Measurements from ENCODE around the gene SLC35E2B.
A peak's percentile ranks its signal among the peaks of the same experiment; 100 is the strongest.
"Not testable (repeated sequence)": the region's sequence is repeated elsewhere in the genome, so short reads cannot be mapped to it uniquely, and the experiment has no call there.

SLC35E2B gene

DNA sequence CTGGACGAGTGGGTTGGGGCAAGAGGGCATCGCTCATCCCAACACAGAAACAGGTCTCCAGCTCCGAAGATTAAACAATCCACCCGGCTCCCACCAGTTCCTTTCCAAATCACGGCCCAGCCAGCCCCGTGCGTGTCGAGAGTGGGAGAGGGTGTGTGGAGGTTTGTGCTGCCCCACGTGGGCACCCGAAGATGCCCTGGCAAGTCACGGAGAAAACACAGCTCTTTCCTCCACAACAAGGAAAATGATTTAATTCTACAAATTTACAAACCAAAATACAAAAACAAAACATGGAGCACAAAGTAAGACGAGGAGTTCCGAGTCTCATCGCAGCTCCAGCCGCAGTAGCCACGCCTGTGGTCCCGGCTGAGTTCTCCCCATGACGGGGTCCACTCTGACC is 9.9 kb upstream of the SLC35E2B start:
- not testable (repeated sequence) for DNase-seq

DNA sequence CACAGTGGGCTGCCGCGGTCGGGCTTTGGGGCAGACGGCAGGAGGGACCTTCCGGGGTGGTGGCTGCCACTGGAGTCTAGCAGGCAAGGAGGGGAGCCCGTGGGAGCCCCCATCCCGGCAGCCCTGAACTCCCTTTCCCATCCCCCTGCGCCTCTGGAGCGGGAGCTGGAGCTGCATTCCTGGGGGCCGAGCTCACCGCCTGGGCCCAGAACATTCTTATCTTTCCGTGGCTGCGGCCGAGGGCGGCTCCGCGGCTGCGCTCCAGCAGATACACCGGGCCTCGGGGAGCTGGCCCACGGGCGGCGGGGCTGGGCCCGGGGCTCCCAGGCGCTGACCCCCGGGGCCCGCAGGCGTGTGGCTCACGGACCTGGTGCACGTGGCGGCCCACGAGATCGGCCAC is 8.0 kb upstream of the SLC35E2B start:
- not testable (repeated sequence) for DNase-seq

DNA sequence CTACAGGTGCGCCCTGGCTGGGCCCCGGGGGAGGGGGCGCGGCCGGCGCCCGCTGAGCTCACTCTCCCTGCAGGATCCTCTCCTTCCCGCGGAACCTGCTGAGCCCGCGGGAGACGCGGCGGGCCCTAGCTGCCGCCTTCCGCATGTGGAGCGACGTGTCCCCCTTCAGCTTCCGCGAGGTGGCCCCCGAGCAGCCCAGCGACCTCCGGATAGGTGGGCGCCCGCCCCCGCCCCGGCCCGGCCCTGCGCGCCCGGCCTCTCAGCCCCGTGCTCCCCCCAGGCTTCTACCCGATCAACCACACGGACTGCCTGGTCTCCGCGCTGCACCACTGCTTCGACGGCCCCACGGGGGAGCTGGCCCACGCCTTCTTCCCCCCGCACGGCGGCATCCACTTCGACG is 7.5 kb upstream of the SLC35E2B start:
- DNase-seq = not testable (repeated sequence)

DNA sequence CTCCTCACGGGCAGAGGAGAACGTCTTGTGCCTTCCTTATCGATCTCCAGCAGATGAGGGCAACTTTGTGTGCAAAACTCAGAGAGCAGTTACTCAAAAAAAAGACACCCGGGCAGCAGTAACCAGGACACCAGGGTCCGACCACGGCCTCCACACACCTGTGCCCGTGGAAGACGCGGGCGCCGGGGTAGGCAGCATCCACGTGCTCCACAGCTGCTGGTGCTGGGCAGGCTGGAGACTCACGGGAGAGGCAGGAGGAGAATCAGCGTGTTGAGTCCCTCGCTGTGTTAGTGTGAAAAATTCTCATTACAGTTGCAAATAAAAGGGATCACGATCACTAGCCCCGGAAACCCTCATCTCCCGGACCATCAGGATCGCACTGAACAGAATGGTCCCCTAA is 6.5 kb upstream of the SLC35E2B start:
- DNase-seq = not testable (repeated sequence)

DNA sequence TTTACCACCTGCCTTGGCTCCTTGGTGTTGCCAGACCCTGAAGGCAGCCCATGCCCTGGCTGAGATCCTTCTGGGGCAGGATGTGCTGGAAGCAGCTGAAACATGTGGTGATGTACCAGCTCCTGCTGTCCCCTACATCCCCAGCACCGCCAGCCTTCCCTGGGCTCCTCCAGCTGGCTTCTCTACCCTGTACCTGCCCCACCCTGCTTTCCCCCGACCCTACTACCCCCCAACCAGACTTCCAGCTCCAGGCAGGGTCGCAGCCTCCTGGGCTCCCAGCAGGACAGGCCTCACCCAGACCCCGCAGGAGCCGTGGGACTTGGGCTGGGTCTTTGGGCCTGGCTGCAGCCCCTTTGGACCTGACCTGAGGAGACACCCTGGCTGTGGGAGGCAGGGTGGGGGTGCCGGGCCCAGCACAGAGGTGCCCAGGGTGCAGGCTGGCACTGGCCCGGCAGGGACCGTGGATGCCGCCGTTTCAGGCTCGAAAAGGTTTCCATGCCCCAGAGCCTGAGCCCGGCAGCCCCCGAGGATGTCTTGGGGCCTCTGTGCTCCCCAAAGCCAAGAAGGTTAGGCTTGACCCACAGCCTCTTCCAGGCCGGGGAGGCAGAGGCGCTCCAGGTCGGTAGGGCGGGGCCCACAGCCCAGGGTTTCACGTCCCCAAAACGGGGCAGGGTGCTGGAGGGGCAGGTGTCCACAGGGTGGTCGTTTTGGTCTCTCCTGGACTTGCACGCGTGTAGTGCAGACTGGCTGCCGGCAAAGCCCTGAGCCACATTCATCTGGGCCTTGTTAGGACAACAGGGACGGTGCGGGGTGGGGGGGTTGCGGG is 5.0 kb upstream of the SLC35E2B start:
- not testable (repeated sequence) for DNase-seq

DNA sequence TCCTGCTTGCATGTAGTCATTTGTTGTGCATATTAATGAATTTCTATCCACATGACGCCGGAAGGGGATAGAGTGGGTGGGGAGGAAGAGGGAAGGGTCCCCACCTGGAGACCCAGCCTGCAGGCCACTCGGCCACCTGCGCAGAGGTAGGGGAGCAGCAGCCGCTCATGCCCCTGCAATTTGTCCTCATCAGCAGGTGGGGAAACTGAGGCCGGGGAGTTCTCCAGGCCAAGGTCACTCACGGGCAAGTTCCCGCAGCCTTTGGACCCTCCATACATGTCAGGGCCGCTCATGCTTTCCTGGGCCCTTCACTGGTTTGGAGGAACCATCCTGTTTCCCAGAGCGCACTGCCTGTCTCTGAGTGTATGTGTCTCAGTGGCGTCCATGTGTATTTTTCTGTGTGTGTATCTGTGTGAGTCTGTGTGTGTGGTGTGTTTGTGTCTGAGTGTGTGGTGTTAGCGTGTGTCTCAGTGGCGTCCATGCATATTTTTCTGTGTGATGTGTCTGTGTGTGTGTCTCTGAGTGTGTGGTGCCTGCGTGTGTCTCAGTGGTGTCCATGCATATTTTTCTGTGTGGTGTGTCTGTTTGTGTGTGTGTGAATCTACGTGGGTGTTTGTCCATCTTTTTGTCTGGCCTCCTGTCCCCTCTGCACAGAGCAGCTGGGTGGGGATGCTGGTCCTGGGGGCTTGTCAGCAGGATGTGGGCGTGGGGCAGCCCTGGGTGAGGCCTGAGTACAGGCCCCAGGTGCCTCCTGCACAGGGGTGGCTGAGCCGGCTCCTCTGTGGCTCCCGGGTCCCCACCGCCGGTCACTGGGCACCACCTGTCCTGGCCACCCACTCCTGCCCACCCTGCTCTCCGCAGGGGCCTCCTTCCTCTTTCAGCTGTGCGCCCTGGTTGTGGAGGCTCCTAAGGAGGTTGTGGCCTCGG is 4.1 kb upstream of the SLC35E2B start:
- DNase-seq = not testable (repeated sequence)

DNA sequence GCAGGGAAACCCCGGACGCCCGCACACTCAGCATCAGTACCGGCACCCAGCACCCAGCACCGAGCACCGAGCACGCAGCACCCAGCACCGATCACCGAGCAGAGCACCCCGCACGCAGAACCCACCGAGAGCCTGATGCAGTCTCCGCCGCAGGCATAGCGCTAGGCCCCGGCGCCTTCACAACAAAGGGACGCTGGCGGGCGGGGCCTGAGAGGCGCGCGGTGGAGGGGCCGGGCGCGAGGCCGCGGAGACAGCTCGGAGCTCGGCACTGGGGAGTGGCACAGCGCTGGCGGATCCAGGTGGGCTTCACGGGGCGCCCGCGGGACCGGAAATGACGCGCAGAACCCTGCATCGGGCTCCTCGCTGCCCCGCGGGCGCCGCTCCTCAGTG is 276 bp downstream of the SLC35E2B start:
- peak; percentile 54 for DNase-seq

DNA sequence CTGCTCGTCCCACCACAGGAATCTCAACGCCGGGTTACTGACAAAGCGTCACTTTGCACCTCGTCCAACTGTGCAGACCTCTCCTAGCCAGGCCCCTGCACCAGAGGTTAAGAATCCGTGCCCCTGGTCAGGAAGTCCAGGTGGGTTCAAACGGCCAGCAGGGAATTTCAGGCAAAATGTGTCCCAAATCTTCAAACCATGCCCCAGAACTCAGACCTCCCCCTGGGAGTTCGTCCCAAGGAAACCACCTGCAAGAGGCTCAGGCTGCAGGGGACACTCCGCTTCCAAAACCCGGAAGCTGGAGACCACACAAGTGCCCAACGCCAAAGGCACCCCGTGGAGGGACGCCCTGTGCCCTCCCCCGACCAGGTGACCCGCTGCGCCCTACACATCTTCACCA is 1.2 kb downstream of the SLC35E2B start:
- not testable (repeated sequence) for DNase-seq

DNA sequence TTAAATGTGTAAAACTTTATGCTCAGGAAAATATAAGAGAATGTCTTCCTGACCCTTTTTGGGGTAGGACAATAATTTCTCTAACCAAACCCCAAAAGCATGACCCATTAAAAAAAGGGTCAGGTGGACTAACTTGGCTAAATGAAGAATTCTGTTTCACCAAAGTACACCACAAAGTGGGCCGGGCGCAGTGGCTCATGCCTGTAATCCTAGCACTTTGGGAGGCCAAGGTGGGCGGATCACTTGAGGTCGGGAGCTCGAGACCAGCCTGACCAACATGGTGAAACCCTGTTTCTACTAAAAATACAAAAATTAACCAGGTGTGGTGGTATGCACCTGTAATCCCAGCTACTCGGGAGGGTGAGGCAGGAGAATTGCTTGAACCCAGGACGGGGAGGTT is 3.1 kb downstream of the SLC35E2B start:
- not testable (repeated sequence) for DNase-seq

DNA sequence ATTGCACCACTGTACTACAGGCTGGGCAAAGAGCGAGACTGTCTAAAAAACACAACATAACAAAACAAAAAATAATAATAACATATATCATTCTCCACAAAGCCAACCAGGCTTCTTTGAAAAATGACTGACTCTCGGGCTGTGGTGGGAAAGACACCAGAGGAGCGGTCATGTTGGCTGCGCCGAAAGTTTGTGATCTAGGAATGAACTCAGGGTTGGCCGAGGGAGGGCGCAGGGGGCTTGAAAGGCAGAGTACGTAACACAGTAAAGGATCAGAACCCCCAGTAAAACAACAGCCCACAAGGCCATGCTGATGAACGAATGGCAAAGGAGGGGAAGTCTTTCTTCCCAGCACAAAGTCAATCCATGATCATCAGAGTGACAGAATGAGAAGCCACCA is 4.7 kb downstream of the SLC35E2B start:
- DNase-seq = no peak

DNA sequence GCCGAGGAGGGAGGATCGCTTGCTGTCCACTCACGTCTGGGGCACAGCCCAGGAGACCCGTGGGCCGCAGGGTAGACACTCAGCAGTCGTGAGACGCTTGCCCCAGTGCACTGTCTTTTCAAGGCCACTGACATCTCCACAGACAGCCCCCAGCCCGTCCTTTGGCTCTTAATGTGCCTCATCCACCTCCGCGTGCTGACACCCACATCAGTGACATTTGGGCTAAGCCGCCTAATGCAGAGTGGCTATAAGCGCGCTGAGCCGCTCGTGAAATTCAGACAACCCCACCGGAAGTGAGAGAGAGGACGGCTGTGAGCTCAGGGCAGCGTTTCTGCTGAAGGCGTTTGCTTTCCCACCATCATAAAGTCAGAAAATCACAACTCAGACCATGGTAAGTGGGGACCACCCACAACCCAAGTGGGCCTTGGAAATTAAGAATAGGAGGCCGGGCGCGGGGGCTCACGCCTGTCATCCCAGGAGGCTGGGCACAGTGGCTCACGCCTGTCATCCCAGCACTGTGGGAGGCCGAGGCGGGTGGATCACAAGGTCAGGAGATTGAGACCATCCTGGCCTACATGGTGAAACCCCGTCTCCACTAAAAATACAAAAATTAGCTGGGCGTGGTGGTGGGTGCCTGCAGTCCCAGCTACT is 8.4 kb downstream of the SLC35E2B start:
- no peak for DNase-seq

DNA sequence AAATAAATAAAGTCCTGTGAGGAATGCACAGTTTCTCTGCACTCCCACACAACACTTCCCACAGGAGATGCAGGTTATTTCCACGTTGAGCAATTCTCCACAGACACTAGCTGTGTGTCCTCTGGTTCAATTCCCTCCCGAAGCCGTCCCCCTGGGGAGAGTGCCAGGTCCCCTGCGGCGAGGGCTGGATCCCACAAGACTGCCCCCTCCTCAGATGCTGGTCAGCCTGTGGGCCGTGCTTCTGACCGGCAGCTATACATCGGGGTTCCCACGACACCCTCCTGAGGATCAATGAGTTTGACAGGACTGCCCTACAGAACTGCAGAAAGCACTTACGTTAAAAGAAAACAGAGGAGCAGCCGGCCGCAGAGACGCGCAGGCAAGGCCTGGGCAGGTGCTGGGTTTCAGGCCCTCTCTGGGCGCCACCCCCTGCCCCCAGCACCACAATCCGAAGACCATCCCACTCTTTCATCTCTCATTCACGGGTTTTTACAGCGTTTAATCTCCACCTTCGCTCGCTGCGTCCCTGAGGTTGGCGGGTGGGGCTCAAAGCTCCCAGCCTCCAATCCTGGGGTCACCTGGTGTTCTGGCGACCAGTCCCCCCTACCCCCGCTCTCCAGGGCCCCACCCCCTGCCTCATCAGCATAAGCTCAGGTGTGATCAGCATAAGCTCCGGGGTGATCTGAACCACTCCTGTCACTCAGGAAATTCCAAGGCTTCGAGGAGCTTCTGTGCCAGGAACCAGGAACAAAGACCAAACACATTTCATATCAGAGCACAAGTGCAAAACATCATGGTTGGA is 9.3 kb downstream of the SLC35E2B start:
- DNase-seq = no peak

DNA sequence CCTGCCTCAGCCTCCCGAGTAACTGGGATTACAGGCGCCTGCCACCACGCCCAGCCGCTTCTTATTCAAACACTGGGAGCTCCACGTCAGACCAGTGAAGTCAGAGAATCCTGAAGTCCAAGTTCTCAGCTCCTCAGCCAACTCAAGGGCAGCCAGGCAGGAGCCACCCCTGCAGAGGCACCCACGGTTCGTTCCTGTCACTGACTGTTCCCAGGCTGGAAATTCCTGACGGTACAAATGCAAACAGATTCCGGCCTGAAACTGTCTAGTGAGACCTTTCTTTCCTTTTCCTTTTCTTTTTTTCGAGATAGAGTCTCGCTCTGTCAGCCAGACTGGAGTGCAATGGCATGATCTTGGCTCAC is 11.7 kb downstream of the SLC35E2B start:
- no peak for DNase-seq

DNA sequence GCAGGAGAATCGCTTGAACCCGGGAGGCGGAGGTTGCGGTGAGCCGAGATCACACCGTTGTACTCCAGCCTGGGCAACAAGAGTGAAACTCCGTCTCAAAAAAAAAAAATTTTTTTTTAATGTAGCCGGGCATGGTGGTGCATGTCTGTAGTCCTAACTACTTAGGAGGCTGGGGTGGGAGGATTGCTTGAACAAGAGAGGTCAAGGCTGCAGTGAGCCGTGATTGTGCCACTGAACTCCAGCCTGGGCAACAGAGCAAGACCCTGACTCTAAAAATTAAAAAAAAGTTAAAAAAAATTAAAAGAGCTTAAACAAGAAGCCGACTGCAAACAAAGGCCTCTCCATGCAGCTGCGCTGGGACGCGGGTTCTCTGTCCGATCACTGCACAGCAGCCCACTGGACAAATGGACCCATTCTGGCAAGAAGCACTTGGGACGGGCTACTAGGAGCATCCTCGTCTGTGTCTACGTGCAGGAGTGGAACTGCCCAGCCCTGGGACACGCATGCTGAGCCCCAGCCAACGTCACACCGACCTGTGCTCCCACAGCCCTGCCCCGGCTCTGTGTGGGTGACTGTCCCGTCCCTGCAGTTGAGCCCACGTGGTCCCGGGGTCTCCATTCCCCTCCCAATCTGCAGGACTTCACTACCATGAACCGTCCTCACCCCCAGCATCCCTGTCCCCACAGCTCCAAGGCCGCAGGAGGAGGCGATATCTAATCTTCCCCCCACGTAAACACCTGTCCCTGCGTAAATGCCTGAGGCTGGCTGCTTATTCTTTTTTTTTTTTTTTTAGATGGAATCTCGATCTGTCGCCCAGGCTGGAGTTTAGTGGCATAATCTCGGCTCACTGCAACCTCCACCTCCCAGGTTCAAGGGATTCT is 12.3 kb downstream of the SLC35E2B start:
- no peak for DNase-seq

DNA sequence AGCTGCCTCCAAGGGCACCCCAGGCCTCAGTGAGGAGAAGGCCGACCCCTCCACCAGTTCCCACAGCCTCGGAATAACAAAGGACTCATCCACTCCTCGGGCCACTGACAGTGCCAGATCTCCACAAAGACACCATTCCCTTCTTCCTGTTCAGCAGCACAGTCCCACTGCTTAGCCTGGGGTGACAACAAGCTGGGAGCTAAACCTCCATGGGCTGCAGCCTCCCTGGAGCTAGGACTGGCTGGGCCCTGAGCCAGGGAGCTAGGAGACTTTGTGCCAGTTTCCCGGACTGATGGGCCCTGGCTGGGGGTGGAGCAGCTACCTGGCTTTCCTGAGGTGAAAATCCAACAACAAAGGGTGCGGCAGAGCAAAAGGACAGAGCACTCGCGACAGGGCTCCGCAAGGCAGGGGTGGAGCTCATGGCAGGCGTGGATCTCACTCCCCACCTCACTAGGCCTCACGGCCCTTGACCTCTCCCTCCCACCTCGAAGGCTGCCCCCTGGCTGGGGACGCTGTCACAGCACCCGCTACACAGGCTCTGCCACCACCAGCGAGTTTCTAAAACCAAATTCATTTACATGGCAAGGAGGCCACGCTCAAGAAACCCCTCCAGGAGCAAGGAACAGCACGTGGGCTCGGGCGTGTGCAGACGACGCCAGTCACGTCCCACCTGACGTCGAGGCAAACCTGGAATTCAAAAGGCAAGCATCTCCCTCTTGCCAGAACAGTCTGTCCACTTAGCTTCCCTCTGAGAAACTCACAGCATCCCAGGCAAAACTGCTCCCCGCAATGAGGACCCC is 13.8 kb downstream of the SLC35E2B start:
- no peak for DNase-seq

DNA sequence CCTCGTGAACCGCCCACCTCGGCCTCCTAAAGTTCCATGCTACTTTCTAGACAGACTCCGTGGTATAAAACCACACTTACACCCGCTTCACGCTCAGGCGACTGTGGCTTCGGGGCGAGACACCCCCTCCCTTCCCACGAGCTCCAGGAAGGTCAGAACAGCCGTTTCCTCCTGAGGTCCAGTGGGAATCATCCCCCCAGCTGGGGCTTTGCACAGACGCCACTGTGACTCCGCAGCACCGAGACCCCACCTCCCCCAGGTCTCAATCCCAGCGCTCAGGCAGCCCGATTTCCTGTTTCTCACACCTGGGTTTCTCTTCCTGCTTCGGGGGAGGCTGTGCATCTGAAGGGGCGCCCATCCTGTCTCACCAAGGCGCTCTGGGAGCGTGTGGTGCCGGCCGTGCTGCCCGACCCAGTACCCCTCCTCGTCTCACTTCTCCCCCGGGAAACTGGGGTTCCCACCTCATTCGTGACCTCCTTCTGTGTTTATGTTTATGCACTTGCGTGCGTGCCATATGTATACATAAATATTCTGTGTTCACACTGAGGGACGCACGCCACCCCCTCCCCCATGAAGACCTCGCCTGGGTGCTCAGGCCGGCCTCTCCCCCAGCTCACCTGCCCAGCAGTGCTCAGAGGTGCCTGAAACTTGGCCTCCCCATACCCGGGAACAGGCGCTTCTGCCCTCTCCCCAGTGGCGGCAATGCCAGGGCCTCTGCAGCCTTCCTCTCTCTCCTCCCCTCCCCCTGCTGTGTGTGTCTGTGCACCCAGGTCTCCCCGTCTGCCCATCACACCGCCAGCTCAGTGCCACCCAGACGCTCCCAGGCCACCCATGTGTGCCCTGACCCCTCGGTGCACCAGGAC is 14.6 kb downstream of the SLC35E2B start:
- DNase-seq = peak; percentile 34

DNA sequence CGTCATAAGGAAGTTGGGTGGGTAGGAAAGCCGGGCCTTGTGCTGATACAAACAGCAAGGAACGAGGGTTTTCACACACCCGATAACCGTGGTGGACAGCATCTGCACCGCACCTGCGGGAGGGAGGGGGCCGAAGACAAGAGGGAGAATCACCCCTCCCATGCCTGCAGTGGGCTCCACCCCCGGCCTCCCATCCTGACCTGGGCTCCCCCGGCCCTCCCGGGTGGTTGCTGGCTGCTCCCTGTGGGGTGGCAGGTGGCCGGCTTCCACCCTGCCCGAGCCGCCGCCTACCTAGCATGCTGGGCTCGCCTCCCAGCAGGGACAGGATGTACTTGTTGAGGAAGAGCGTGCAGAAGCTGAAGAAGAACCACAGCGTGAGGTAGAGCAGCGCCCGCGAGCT is 16.5 kb downstream of the SLC35E2B start:
- DNase-seq = not testable (repeated sequence)

DNA sequence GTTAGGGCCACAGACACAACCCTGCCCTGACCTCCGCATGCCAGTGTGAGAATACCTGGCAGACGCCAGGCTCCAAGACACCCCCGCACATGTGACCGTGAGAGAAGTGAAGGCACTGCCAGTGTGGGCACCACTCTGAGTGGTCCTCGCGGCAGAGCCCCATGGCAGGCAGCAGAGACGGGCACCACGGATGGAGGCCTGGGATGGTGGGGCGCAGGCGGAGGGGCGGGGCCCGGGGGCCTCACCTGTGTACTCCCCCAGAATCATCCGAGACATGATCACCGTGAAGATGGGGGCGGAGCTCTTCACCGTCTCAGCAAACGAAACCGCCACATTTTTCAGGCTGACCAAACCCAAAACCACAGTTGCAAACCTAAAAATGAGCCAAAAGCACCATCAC is 17.4 kb downstream of the SLC35E2B start:
- DNase-seq = not testable (repeated sequence)

DNA sequence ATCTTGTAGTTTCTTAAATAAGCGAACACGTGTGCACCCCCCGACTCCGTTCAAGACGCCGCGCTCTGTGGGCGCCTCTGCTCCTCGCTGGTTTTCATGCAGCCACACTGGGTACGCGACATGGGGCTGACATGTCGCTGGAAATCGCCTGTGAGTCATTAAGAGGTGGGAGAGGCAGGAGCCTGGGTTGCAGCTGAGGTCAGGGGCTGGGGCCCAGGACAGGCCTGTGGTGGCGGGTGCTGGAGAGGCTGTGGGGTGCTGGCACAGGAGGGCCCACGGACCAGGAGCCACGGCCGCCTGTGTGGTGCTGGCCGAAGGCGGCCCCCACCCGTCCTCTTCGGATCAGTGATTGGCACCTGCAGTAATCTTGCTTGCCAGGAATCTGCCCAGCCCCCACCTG is 17.8 kb downstream of the SLC35E2B start:
- peak; percentile 66 for DNase-seq

Measured in MV-4-11 (cell line).